HEK293 (cell line): ENCODE measurements around the gene MRPL11.

Experiments
- OSR2 ChIP-seq: fragments of 450-650 bp; formaldehyde crosslinking; IDR thresholded peaks from 2 replicates; pipeline ENCODE4 v1.5.1; 2016; ENCODE audit warnings: missing biosample characterization, missing genetic modification characterization
- REPIN1 ChIP-seq: fragments of 450-650 bp; formaldehyde crosslinking; IDR thresholded peaks from 2 replicates; pipeline ENCODE4 v1.5.1; 2017; ENCODE audit warnings: missing biosample characterization, missing genetic modification characterization, low read depth
- TCF7L2 ChIP-seq: IDR thresholded peaks from 2 replicates; pipeline ENCODE4 v1.6.1; 2011; ENCODE audit warnings: low read depth, mild to moderate bottlenecking, inconsistent platforms, low read length, moderate library complexity, borderline replicate concordance
- ZNF146 ChIP-seq: fragments of 450-650 bp; formaldehyde crosslinking; IDR thresholded peaks from 2 replicates; pipeline ENCODE4 v1.5.1; 2016; ENCODE audit warnings: missing biosample characterization, missing genetic modification characterization
- ZNF174 ChIP-seq: fragments of 450-650 bp; formaldehyde crosslinking; IDR thresholded peaks from 2 replicates; pipeline ENCODE4 v1.5.0; 2017; ENCODE audit warnings: missing biosample characterization, mild to moderate bottlenecking, missing genetic modification characterization
- ZNF302 ChIP-seq: fragments of 450-650 bp; formaldehyde crosslinking; IDR thresholded peaks from 2 replicates; pipeline ENCODE4 v1.5.1; 2016; ENCODE audit warnings: missing biosample characterization, missing genetic modification characterization, low read depth
- ZNF350 ChIP-seq: fragments of 450-650 bp; formaldehyde crosslinking; IDR thresholded peaks from 2 replicates; pipeline ENCODE4 v1.5.0; 2017; ENCODE audit warnings: missing biosample characterization, mild to moderate bottlenecking, missing genetic modification characterization
- ZNF366 ChIP-seq: fragments of 450-650 bp; formaldehyde crosslinking; conservative IDR thresholded peaks from 2 replicates; pipeline ENCODE4 v1.5.1; 2016; ENCODE audit warnings: missing biosample characterization, missing genetic modification characterization
- ZNF37A ChIP-seq: fragments of 450-650 bp; IDR thresholded peaks from 2 replicates; pipeline ENCODE4 v1.5.1; 2018; ENCODE audit warnings: missing biosample characterization, missing genetic modification characterization
- ZNF416 ChIP-seq: fragments of 450-650 bp; formaldehyde crosslinking; IDR thresholded peaks from 2 replicates; pipeline ENCODE4 v1.5.1; 2016; ENCODE audit warnings: missing biosample characterization, missing genetic modification characterization
- ZNF426 ChIP-seq: fragments of 450-650 bp; formaldehyde crosslinking; IDR thresholded peaks from 2 replicates; pipeline ENCODE4 v1.5.1; 2017; ENCODE audit warnings: missing biosample characterization, missing genetic modification characterization, mild to moderate bottlenecking, inconsistent platforms, moderate library complexity
- ZNF639 ChIP-seq: fragments of 450-650 bp; formaldehyde crosslinking; IDR thresholded peaks from 2 replicates; pipeline ENCODE4 v1.5.1; 2016; ENCODE audit warnings: missing biosample characterization, missing genetic modification characterization
- TF ChIP-seq, protein P1 (sequence below): fragments of 450-650 bp; formaldehyde crosslinking; IDR thresholded peaks from 2 replicates; pipeline ENCODE4 v1.5.1; 2016; ENCODE audit warnings: missing biosample characterization, missing genetic modification characterization, borderline replicate concordance
- TF ChIP-seq, protein P2 (sequence below): fragments of 450-650 bp; formaldehyde crosslinking; IDR thresholded peaks from 2 replicates; pipeline ENCODE4 v1.5.1; 2017; ENCODE audit warnings: missing biosample characterization, missing genetic modification characterization
- TF ChIP-seq, protein P3 (sequence below): fragments of 450-650 bp; formaldehyde crosslinking; IDR thresholded peaks from 2 replicates; pipeline ENCODE4 v1.5.1; 2016; ENCODE audit warnings: missing biosample characterization, missing genetic modification characterization
- TF ChIP-seq, protein P4 (sequence below): fragments of 450-650 bp; formaldehyde crosslinking; IDR thresholded peaks from 2 replicates; pipeline ENCODE4 v1.5.1; 2016; ENCODE audit warnings: missing biosample characterization, missing genetic modification characterization
- TF ChIP-seq, protein P5 (sequence below): fragments of 450-650 bp; formaldehyde crosslinking; IDR thresholded peaks from 2 replicates; pipeline ENCODE4 v1.5.1; 2016; ENCODE audit warnings: missing biosample characterization, missing genetic modification characterization
- TF ChIP-seq, protein P6 (sequence below): fragments of 450-650 bp; formaldehyde crosslinking; IDR thresholded peaks from 2 replicates; pipeline ENCODE4 v1.5.1; 2017; ENCODE audit warnings: missing biosample characterization, mild to moderate bottlenecking, missing genetic modification characterization, moderate library complexity

The MRPL11 gene

GRCh38 chr11:66421492-66422205 is 17.0 kb downstream of the MRPL11 start (continued):
- TF ChIP-seq, protein P1, sequence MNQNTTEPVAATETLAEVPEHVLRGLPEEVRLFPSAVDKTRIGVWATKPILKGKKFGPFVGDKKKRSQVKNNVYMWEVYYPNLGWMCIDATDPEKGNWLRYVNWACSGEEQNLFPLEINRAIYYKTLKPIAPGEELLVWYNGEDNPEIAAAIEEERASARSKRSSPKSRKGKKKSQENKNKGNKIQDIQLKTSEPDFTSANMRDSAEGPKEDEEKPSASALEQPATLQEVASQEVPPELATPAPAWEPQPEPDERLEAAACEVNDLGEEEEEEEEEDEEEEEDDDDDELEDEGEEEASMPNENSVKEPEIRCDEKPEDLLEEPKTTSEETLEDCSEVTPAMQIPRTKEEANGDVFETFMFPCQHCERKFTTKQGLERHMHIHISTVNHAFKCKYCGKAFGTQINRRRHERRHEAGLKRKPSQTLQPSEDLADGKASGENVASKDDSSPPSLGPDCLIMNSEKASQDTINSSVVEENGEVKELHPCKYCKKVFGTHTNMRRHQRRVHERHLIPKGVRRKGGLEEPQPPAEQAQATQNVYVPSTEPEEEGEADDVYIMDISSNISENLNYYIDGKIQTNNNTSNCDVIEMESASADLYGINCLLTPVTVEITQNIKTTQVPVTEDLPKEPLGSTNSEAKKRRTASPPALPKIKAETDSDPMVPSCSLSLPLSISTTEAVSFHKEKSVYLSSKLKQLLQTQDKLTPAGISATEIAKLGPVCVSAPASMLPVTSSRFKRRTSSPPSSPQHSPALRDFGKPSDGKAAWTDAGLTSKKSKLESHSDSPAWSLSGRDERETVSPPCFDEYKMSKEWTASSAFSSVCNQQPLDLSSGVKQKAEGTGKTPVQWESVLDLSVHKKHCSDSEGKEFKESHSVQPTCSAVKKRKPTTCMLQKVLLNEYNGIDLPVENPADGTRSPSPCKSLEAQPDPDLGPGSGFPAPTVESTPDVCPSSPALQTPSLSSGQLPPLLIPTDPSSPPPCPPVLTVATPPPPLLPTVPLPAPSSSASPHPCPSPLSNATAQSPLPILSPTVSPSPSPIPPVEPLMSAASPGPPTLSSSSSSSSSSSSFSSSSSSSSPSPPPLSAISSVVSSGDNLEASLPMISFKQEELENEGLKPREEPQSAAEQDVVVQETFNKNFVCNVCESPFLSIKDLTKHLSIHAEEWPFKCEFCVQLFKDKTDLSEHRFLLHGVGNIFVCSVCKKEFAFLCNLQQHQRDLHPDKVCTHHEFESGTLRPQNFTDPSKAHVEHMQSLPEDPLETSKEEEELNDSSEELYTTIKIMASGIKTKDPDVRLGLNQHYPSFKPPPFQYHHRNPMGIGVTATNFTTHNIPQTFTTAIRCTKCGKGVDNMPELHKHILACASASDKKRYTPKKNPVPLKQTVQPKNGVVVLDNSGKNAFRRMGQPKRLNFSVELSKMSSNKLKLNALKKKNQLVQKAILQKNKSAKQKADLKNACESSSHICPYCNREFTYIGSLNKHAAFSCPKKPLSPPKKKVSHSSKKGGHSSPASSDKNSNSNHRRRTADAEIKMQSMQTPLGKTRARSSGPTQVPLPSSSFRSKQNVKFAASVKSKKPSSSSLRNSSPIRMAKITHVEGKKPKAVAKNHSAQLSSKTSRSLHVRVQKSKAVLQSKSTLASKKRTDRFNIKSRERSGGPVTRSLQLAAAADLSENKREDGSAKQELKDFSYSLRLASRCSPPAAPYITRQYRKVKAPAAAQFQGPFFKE (tag by site-specific recombination), result no peak
- no peak for TF ChIP-seq ZNF350 (tag by site-specific recombination)
- TF ChIP-seq, protein P2, sequence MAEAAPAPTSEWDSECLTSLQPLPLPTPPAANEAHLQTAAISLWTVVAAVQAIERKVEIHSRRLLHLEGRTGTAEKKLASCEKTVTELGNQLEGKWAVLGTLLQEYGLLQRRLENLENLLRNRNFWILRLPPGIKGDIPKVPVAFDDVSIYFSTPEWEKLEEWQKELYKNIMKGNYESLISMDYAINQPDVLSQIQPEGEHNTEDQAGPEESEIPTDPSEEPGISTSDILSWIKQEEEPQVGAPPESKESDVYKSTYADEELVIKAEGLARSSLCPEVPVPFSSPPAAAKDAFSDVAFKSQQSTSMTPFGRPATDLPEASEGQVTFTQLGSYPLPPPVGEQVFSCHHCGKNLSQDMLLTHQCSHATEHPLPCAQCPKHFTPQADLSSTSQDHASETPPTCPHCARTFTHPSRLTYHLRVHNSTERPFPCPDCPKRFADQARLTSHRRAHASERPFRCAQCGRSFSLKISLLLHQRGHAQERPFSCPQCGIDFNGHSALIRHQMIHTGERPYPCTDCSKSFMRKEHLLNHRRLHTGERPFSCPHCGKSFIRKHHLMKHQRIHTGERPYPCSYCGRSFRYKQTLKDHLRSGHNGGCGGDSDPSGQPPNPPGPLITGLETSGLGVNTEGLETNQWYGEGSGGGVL (tag by site-specific recombination), result no peak
- no peak for TF ChIP-seq ZNF366 (tag by site-specific recombination)
- 0 out of 2 replicates have a peak, but pooled peaks have one; percentile 50 for TF ChIP-seq ZNF302 (tag by site-specific recombination)
- peak; percentile 47; the same call in 1 of the 2 replicates for TF ChIP-seq ZNF37A (tag by site-specific recombination)
- 0 out of 2 replicates have a peak, but pooled peaks have one; percentile 16 for TF ChIP-seq ZNF146 (tag by site-specific recombination)
- TF ChIP-seq, protein P3, sequence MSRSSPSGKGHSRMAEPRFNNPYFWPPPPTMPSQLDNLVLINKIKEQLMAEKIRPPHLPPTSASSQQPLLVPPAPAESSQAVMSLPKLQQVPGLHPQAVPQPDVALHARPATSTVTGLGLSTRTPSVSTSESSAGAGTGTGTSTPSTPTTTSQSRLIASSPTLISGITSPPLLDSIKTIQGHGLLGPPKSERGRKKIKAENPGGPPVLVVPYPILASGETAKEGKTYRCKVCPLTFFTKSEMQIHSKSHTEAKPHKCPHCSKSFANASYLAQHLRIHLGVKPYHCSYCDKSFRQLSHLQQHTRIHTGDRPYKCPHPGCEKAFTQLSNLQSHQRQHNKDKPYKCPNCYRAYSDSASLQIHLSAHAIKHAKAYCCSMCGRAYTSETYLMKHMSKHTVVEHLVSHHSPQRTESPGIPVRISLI (tag by site-specific recombination), result no peak
- peak; percentile 87; the same call in 1 of the 2 replicates for TF ChIP-seq ZNF639 (tag by site-specific recombination)
- TF ChIP-seq, protein P4, sequence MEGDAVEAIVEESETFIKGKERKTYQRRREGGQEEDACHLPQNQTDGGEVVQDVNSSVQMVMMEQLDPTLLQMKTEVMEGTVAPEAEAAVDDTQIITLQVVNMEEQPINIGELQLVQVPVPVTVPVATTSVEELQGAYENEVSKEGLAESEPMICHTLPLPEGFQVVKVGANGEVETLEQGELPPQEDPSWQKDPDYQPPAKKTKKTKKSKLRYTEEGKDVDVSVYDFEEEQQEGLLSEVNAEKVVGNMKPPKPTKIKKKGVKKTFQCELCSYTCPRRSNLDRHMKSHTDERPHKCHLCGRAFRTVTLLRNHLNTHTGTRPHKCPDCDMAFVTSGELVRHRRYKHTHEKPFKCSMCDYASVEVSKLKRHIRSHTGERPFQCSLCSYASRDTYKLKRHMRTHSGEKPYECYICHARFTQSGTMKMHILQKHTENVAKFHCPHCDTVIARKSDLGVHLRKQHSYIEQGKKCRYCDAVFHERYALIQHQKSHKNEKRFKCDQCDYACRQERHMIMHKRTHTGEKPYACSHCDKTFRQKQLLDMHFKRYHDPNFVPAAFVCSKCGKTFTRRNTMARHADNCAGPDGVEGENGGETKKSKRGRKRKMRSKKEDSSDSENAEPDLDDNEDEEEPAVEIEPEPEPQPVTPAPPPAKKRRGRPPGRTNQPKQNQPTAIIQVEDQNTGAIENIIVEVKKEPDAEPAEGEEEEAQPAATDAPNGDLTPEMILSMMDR (tag by site-specific recombination), result no peak
- TF ChIP-seq, protein P5, sequence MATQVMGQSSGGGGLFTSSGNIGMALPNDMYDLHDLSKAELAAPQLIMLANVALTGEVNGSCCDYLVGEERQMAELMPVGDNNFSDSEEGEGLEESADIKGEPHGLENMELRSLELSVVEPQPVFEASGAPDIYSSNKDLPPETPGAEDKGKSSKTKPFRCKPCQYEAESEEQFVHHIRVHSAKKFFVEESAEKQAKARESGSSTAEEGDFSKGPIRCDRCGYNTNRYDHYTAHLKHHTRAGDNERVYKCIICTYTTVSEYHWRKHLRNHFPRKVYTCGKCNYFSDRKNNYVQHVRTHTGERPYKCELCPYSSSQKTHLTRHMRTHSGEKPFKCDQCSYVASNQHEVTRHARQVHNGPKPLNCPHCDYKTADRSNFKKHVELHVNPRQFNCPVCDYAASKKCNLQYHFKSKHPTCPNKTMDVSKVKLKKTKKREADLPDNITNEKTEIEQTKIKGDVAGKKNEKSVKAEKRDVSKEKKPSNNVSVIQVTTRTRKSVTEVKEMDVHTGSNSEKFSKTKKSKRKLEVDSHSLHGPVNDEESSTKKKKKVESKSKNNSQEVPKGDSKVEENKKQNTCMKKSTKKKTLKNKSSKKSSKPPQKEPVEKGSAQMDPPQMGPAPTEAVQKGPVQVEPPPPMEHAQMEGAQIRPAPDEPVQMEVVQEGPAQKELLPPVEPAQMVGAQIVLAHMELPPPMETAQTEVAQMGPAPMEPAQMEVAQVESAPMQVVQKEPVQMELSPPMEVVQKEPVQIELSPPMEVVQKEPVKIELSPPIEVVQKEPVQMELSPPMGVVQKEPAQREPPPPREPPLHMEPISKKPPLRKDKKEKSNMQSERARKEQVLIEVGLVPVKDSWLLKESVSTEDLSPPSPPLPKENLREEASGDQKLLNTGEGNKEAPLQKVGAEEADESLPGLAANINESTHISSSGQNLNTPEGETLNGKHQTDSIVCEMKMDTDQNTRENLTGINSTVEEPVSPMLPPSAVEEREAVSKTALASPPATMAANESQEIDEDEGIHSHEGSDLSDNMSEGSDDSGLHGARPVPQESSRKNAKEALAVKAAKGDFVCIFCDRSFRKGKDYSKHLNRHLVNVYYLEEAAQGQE, result peak; percentile 100
- no peak for TF ChIP-seq ZNF416 (tag by site-specific recombination)
- TF ChIP-seq OSR2, result no peak
- TF ChIP-seq REPIN1 (tag by site-specific recombination), result peak; percentile 55; the same call in 1 of the 2 replicates
- TF ChIP-seq ZNF426 (tag by site-specific recombination), result peak; percentile 21; the same call in 1 of the 2 replicates
- TF ChIP-seq TCF7L2, result no peak
- TF ChIP-seq ZNF174 (tag by site-specific recombination), result no peak
- TF ChIP-seq, protein P6, sequence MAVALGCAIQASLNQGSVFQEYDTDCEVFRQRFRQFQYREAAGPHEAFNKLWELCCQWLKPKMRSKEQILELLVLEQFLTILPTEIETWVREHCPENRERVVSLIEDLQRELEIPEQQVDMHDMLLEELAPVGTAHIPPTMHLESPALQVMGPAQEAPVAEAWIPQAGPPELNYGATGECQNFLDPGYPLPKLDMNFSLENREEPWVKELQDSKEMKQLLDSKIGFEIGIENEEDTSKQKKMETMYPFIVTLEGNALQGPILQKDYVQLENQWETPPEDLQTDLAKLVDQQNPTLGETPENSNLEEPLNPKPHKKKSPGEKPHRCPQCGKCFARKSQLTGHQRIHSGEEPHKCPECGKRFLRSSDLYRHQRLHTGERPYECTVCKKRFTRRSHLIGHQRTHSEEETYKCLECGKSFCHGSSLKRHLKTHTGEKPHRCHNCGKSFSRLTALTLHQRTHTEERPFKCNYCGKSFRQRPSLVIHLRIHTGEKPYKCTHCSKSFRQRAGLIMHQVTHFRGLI (tag by site-specific recombination), result no peak
